GM23338 (cell line): ENCODE measurements around the gene PIEZO2. TPM values are rescaled to one million over a fixed set of nuclear protein-coding genes. Genes with fewer than 3 reads are reported as not detected.

ENCODE experiments used
- ATAC-seq: fragments of 200-7000 bp; cut with Tn5 transposase; 3 replicates; pipeline ENCODE4 v1.9.1; 2020
- DNase-seq: peaks from one replicate; pipeline ENCODE4 v3.0.0-alpha.2; 2015; ENCODE audit warnings: low spot score
- H2AFZ ChIP-seq: fragments of 200-600 bp; sonication (generic); 2 replicates; pipeline ENCODE4 v1.8.0; 2016; ENCODE audit warnings: antibody characterized with exemption, mild to moderate bottlenecking, moderate library complexity
- H3F3A ChIP-seq: fragments of 200-600 bp; sonication (generic); replicated peaks from 2 replicates; pipeline ENCODE4 v1.8.0; 2017; ENCODE audit warnings: antibody characterized with exemption, mixed run types, low read depth
- H3K27ac ChIP-seq: fragments of 200-600 bp; sonication (generic); 2 replicates; pipeline ENCODE4 v1.6.1; 2016; ENCODE audit warnings: low read depth
- H3K27me3 ChIP-seq: fragments of 200-600 bp; sonication (generic); 2 replicates; pipeline ENCODE4 v1.8.0; 2016; ENCODE audit warnings: mild to moderate bottlenecking, mixed run types, moderate library complexity; ENCODE audit not compliant: insufficient read depth
- H3K36me3 ChIP-seq: fragments of 200-600 bp; sonication (generic); 2 replicates; pipeline ENCODE4 v1.8.0; 2016; ENCODE audit warnings: mild to moderate bottlenecking; ENCODE audit not compliant: insufficient read depth
- H3K4me1 ChIP-seq: fragments of 200-600 bp; sonication (generic); 2 replicates; pipeline ENCODE4 v1.8.0; 2016; ENCODE audit warnings: mild to moderate bottlenecking, moderate library complexity; ENCODE audit not compliant: insufficient read depth
- H3K4me2 ChIP-seq: fragments of 200-600 bp; sonication (generic); 2 replicates; pipeline ENCODE4 v1.7.1; 2017; ENCODE audit warnings: mixed run types
- H3K4me3 ChIP-seq: fragments of 200-600 bp; sonication (generic); 2 replicates; pipeline ENCODE4 v1.6.1; 2016; ENCODE audit warnings: mixed run types
- H3K79me2 ChIP-seq: fragments of 200-600 bp; sonication (generic); replicated peaks from 2 replicates; pipeline ENCODE4 v1.8.0; 2017; ENCODE audit warnings: mild to moderate bottlenecking; ENCODE audit not compliant: insufficient read depth
- H3K9me2 ChIP-seq: fragments of 200-600 bp; sonication (generic); 2 replicates; pipeline ENCODE4 v1.8.0; 2017; ENCODE audit not compliant: insufficient read depth
- H4K20me1 ChIP-seq: fragments of 200-600 bp; sonication (generic); replicated peaks from 2 replicates; pipeline ENCODE4 v1.8.0; 2017; ENCODE audit warnings: mild to moderate bottlenecking; ENCODE audit not compliant: insufficient read depth
- H3K27ac Mint-ChIP-seq: 2 replicates; pipeline ENCODE4 v1.8.0; 2020; ENCODE audit warnings: inconsistent platforms, mild to moderate bottlenecking, moderate library complexity, mixed read lengths
- H3K27me3 Mint-ChIP-seq: 3 replicates; pipeline ENCODE4 v1.8.0; 2022; ENCODE audit warnings: low read depth, mild to moderate bottlenecking, moderate library complexity, mixed read lengths, inconsistent platforms; ENCODE audit not compliant: insufficient read depth, poor library complexity
- H3K36me3 Mint-ChIP-seq: 3 replicates; pipeline ENCODE4 v1.8.0; 2021; ENCODE audit warnings: low read depth, mild to moderate bottlenecking, inconsistent platforms, moderate library complexity, mixed read lengths
- H3K4me1 Mint-ChIP-seq: 3 replicates; pipeline ENCODE4 v1.8.0; 2020; ENCODE audit warnings: mild to moderate bottlenecking, inconsistent platforms, mixed read lengths
- H3K4me3 Mint-ChIP-seq: 3 replicates; pipeline ENCODE4 v1.8.0; 2021; ENCODE audit warnings: moderate library complexity, mild to moderate bottlenecking, inconsistent platforms, mixed read lengths
- H3K9me3 Mint-ChIP-seq: 3 replicates; pipeline ENCODE4 v1.8.0; 2020; ENCODE audit warnings: moderate library complexity, mild to moderate bottlenecking, inconsistent platforms, mixed read lengths
- CREB1 ChIP-seq: fragments of 250-450 bp; sonication (Bioruptor Pico); IDR thresholded peaks from 2 replicates; pipeline ENCODE4 v1.5.0; 2020; ENCODE audit warnings: low read depth, mild to moderate bottlenecking, moderate library complexity
- EZH2 ChIP-seq: fragments of 200-600 bp; sonication (generic); IDR thresholded peaks from one replicate; pipeline ENCODE4 v1.8.0; 2017; ENCODE audit warnings: antibody characterized with exemption, mild to moderate bottlenecking, low read depth; ENCODE audit not compliant: unreplicated experiment
- EZH2phosphoT487 ChIP-seq: fragments of 200-600 bp; sonication (generic); IDR thresholded peaks from one replicate; pipeline ENCODE4 v1.8.1; 2018; ENCODE audit warnings: antibody characterized with exemption; ENCODE audit not compliant: unreplicated experiment
- JUNB ChIP-seq: IDR thresholded peaks from one replicate; pipeline ENCODE4 v1.6.1; 2016; ENCODE audit warnings: antibody characterized with exemption; ENCODE audit not compliant: unreplicated experiment
- NANOG ChIP-seq: IDR thresholded peaks from 2 replicates; pipeline ENCODE4 v1.6.1; 2016; ENCODE audit warnings: antibody characterized with exemption, borderline replicate concordance
- POLR2AphosphoS5 ChIP-seq: IDR thresholded peaks from 2 replicates; pipeline ENCODE4 v1.6.1; 2016; ENCODE audit warnings: antibody characterized with exemption, low read depth
- STAT1 ChIP-seq: IDR thresholded peaks from one replicate; pipeline ENCODE4 v1.6.1; 2016; ENCODE audit warnings: antibody characterized with exemption; ENCODE audit not compliant: unreplicated experiment
- ZNF114 ChIP-seq: fragments of 250-450 bp; sonication (Bioruptor Pico); IDR thresholded peaks from 2 replicates; pipeline ENCODE4 v1.5.0; 2020; ENCODE audit warnings: mild to moderate bottlenecking, moderate library complexity
- ZNF331 ChIP-seq: fragments of 250-450 bp; sonication (Bioruptor Pico); IDR thresholded peaks from 2 replicates; pipeline ENCODE4 v1.5.0; 2020; ENCODE audit warnings: low read depth, mild to moderate bottlenecking, moderate library complexity
- polyA plus RNA-seq: library from polyadenylated mRNA; unstranded; fragments of >200 nt; fragmentation: Nextera tagmentation; extraction: Ambion mirVana; gene quantifications from 2 replicates; pipeline ENCODE4 v1.2.1, GENCODE V29; 2016
- total RNA-seq: library from RNA; depleted of rRNA; stranded (reverse); fragments of >200 nt; shearing (Covaris generic); gene quantifications from 2 replicates; pipeline ENCODE4 v1.2.3, GENCODE V29; 2014
- TF ChIP-seq, protein P1 (sequence below): fragments of 250-450 bp; sonication (Bioruptor Pico); IDR thresholded peaks from 2 replicates; pipeline ENCODE4 v1.5.0; 2020; ENCODE audit warnings: mild to moderate bottlenecking, moderate library complexity
- TF ChIP-seq, protein P2 (sequence below): IDR thresholded peaks from one replicate; pipeline ENCODE4 v1.6.1; 2018; ENCODE audit warnings: antibody characterized with exemption; ENCODE audit not compliant: unreplicated experiment
- TF ChIP-seq, protein P3 (sequence below): IDR thresholded peaks from 2 replicates; pipeline ENCODE4 v1.6.1; 2016; ENCODE audit warnings: antibody characterized with exemption
- TF ChIP-seq, protein P4 (sequence below), 2 experiments: fragments of 200-600 bp in 1 of 2; sonication (generic) in 1 of 2; conservative IDR thresholded peaks; 2 replicates each; pipeline versions ENCODE4 v1.5.1 to v1.6.1; 2016 to 2017; ENCODE audit warnings: antibody characterized with exemption in 2 of 2, low read depth in 2 of 2, mild to moderate bottlenecking in 2 of 2, moderate library complexity in 1 of 2

Gene PIEZO2
- total and polyA plus RNA-seq, 2 experiments from 2014 or later = 4.8 to 8.2 TPM

DNA sequence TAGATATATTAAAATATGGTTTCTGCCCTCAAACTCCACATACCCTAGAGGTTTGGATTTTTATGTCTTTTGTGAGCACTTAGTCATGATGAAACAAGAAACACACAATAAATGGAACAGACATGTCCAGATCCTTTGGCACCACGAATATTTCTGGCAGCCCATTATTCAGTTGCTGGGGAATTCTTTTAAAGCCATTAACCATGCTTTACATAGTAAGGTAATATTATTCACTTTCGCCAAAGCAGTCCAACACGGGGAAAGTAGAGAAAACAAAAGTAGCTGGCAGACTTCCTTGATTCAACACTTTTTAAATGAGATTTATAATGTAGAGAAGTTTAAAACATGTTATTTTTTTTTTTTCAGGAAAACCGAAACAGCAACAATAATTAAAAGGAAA, 235.4 kb downstream of the PIEZO2 start:
- Histone ChIP-seq H3F3A (no peaks in the 10 kb centered on the region), H3K27me3 (no peaks in the 10 kb centered on the region), H2AFZ (no peak overlapping the region), H3K4me1 (no peaks in the 10 kb centered on the region), H3K4me2 (no peak overlapping the region), H4K20me1 (no peaks in the 10 kb centered on the region), H3K4me3 (no peak overlapping the region), H3K27ac (no peak overlapping the region), H3K9me2 (no peaks in the 10 kb centered on the region), H3K79me2 (no peaks in the 10 kb centered on the region), H3K36me3 (no peaks in the 10 kb centered on the region)
- Mint-ChIP-seq H3K4me1 (no peaks in the 10 kb centered on the region; the same call in 2 of the 3 replicates), H3K4me3 (no peak overlapping the region), H3K9me3 (no peaks in the 10 kb centered on the region), H3K27me3 (no peaks in the 10 kb centered on the region), H3K36me3 (no peaks in the 10 kb centered on the region; the same call in none of the 3 replicates), H3K27ac (no peak overlapping the region)
- TF ChIP-seq, protein P1, sequence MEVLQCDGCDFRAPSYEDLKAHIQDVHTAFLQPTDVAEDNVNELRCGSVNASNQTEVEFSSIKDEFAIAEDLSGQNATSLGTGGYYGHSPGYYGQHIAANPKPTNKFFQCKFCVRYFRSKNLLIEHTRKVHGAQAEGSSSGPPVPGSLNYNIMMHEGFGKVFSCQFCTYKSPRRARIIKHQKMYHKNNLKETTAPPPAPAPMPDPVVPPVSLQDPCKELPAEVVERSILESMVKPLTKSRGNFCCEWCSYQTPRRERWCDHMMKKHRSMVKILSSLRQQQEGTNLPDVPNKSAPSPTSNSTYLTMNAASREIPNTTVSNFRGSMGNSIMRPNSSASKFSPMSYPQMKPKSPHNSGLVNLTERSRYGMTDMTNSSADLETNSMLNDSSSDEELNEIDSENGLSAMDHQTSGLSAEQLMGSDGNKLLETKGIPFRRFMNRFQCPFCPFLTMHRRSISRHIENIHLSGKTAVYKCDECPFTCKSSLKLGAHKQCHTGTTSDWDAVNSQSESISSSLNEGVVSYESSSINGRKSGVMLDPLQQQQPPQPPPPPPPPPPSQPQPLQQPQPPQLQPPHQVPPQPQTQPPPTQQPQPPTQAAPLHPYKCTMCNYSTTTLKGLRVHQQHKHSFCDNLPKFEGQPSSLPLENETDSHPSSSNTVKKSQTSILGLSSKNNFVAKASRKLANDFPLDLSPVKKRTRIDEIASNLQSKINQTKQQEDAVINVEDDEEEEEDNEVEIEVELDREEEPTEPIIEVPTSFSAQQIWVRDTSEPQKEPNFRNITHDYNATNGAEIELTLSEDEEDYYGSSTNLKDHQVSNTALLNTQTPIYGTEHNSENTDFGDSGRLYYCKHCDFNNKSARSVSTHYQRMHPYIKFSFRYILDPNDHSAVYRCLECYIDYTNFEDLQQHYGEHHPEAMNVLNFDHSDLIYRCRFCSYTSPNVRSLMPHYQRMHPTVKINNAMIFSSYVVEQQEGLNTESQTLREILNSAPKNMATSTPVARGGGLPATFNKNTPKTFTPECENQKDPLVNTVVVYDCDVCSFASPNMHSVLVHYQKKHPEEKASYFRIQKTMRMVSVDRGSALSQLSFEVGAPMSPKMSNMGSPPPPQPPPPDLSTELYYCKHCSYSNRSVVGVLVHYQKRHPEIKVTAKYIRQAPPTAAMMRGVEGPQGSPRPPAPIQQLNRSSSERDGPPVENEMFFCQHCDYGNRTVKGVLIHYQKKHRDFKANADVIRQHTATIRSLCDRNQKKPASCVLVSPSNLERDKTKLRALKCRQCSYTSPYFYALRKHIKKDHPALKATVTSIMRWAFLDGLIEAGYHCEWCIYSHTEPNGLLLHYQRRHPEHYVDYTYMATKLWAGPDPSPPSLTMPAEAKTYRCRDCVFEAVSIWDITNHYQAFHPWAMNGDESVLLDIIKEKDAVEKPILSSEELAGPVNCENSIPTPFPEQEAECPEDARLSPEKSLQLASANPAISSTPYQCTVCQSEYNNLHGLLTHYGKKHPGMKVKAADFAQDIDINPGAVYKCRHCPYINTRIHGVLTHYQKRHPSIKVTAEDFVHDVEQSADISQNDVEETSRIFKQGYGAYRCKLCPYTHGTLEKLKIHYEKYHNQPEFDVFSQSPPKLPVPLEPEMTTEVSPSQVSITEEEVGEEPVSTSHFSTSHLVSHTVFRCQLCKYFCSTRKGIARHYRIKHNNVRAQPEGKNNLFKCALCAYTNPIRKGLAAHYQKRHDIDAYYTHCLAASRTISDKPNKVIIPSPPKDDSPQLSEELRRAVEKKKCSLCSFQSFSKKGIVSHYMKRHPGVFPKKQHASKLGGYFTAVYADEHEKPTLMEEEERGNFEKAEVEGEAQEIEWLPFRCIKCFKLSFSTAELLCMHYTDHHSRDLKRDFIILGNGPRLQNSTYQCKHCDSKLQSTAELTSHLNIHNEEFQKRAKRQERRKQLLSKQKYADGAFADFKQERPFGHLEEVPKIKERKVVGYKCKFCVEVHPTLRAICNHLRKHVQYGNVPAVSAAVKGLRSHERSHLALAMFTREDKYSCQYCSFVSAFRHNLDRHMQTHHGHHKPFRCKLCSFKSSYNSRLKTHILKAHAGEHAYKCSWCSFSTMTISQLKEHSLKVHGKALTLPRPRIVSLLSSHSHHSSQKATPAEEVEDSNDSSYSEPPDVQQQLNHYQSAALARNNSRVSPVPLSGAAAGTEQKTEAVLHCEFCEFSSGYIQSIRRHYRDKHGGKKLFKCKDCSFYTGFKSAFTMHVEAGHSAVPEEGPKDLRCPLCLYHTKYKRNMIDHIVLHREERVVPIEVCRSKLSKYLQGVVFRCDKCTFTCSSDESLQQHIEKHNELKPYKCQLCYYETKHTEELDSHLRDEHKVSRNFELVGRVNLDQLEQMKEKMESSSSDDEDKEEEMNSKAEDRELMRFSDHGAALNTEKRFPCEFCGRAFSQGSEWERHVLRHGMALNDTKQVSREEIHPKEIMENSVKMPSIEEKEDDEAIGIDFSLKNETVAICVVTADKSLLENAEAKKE (CRISPR knock-in tag) = no peak
- TF ChIP-seq, protein P2, sequence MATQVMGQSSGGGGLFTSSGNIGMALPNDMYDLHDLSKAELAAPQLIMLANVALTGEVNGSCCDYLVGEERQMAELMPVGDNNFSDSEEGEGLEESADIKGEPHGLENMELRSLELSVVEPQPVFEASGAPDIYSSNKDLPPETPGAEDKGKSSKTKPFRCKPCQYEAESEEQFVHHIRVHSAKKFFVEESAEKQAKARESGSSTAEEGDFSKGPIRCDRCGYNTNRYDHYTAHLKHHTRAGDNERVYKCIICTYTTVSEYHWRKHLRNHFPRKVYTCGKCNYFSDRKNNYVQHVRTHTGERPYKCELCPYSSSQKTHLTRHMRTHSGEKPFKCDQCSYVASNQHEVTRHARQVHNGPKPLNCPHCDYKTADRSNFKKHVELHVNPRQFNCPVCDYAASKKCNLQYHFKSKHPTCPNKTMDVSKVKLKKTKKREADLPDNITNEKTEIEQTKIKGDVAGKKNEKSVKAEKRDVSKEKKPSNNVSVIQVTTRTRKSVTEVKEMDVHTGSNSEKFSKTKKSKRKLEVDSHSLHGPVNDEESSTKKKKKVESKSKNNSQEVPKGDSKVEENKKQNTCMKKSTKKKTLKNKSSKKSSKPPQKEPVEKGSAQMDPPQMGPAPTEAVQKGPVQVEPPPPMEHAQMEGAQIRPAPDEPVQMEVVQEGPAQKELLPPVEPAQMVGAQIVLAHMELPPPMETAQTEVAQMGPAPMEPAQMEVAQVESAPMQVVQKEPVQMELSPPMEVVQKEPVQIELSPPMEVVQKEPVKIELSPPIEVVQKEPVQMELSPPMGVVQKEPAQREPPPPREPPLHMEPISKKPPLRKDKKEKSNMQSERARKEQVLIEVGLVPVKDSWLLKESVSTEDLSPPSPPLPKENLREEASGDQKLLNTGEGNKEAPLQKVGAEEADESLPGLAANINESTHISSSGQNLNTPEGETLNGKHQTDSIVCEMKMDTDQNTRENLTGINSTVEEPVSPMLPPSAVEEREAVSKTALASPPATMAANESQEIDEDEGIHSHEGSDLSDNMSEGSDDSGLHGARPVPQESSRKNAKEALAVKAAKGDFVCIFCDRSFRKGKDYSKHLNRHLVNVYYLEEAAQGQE = no peak
- TF ChIP-seq EZH2phosphoT487 (no peak), EZH2 (no peak), JUNB (no peak), STAT1 (no peak), CREB1 (no peak), ZNF114 (CRISPR knock-in tag) (no peak), POLR2AphosphoS5 (no peak), NANOG (no peak), ZNF331 (no peak)
- TF ChIP-seq, protein P3, sequence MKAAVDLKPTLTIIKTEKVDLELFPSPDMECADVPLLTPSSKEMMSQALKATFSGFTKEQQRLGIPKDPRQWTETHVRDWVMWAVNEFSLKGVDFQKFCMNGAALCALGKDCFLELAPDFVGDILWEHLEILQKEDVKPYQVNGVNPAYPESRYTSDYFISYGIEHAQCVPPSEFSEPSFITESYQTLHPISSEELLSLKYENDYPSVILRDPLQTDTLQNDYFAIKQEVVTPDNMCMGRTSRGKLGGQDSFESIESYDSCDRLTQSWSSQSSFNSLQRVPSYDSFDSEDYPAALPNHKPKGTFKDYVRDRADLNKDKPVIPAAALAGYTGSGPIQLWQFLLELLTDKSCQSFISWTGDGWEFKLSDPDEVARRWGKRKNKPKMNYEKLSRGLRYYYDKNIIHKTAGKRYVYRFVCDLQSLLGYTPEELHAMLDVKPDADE = no peak
- TF ChIP-seq, protein P4, sequence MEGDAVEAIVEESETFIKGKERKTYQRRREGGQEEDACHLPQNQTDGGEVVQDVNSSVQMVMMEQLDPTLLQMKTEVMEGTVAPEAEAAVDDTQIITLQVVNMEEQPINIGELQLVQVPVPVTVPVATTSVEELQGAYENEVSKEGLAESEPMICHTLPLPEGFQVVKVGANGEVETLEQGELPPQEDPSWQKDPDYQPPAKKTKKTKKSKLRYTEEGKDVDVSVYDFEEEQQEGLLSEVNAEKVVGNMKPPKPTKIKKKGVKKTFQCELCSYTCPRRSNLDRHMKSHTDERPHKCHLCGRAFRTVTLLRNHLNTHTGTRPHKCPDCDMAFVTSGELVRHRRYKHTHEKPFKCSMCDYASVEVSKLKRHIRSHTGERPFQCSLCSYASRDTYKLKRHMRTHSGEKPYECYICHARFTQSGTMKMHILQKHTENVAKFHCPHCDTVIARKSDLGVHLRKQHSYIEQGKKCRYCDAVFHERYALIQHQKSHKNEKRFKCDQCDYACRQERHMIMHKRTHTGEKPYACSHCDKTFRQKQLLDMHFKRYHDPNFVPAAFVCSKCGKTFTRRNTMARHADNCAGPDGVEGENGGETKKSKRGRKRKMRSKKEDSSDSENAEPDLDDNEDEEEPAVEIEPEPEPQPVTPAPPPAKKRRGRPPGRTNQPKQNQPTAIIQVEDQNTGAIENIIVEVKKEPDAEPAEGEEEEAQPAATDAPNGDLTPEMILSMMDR (conservative IDR thresholded peaks at IDR 0.05; ENCODE audit: low read depth in 2 of 2) = no peak
- ATAC-seq (no peak), DNase-seq (no peak)
